HEK293 (cell line): ENCODE data around the gene VEPH1.

Source experiments
- CTCF ChIA-PET: fragments of 350-600 bp; formaldehyde crosslinking; extraction: SDS; loops from one replicate; lab custom pipeline; 2021; ENCODE audit warnings: antibody characterized with exemption; lab: Yijun Ruan, JAX
- POLR2A ChIA-PET: fragments of 300-600 bp; formaldehyde crosslinking; extraction: SDS; loops from one replicate; lab custom pipeline; 2020; ENCODE audit warnings: antibody characterized with exemption, inconsistent platforms; lab: Yijun Ruan, JAX
- H3K27ac ChIP-seq: fragments of 200-500 bp; sonication (Bioruptor generic); 2 replicates; pipeline ENCODE4 v1.5.1; 2014; ENCODE audit warnings: low read depth, low read length, control low read depth, inconsistent platforms; ENCODE audit errors: extremely low read depth
- H3K36me3 ChIP-seq, 2 experiments: fragments of 200-500 bp in 1 of 2; sonication (Bioruptor generic) in 1 of 2; 1 replicate in 1 of 2; 2 replicates in 1 of 2; pipeline ENCODE4 v1.5.1; 2014 to 2017; ENCODE audit warnings: inconsistent platforms in 2 of 2, low read length in 2 of 2; ENCODE audit not compliant: control insufficient read depth in 2 of 2, insufficient read depth in 1 of 2
- H3K4me1 ChIP-seq: fragments of 200-500 bp; sonication (Bioruptor generic); 2 replicates; pipeline ENCODE4 v1.5.1; 2014; ENCODE audit warnings: mild to moderate bottlenecking, low read length, inconsistent platforms; ENCODE audit not compliant: control insufficient read depth, insufficient read depth
- H3K4me3 ChIP-seq: 2 replicates; pipeline ENCODE4 v1.5.1; 2011; ENCODE audit warnings: low read depth, mild to moderate bottlenecking, control low read depth, low read length, moderate library complexity
- H3K9me3 ChIP-seq: fragments of 200-500 bp; sonication (Bioruptor generic); 2 replicates; pipeline ENCODE4 v1.5.1; 2014; ENCODE audit warnings: low read depth, low read length, inconsistent platforms; ENCODE audit not compliant: control insufficient read depth, insufficient read depth
- GLIS2 ChIP-seq: fragments of 450-650 bp; formaldehyde crosslinking; IDR thresholded peaks from 2 replicates; pipeline ENCODE4 v1.5.1; 2016; ENCODE audit warnings: missing biosample characterization, missing genetic modification characterization
- HOXC10 ChIP-seq: sonication (generic); formaldehyde crosslinking; IDR thresholded peaks from 2 replicates; pipeline ENCODE4 v1.8.1; 2023; ENCODE audit warnings: mild to moderate bottlenecking, missing genetic modification reagents
- KLF17 ChIP-seq: fragments of 450-650 bp; formaldehyde crosslinking; IDR thresholded peaks from 2 replicates; pipeline ENCODE4 v1.5.1; 2016; ENCODE audit warnings: missing biosample characterization, missing genetic modification characterization
- KLF7 ChIP-seq: fragments of 450-650 bp; formaldehyde crosslinking; IDR thresholded peaks from 2 replicates; pipeline ENCODE4 v1.5.1; 2016; ENCODE audit warnings: missing biosample characterization, missing genetic modification characterization, borderline replicate concordance
- MZF1 ChIP-seq: fragments of 450-650 bp; formaldehyde crosslinking; IDR thresholded peaks from 2 replicates; pipeline ENCODE4 v1.5.1; 2017; ENCODE audit warnings: missing biosample characterization, missing genetic modification characterization, borderline replicate concordance
- PRDM1 ChIP-seq: fragments of 450-650 bp; formaldehyde crosslinking; IDR thresholded peaks from 2 replicates; pipeline ENCODE4; 2016; ENCODE audit warnings: missing biosample characterization, missing genetic modification characterization
- TCF7L2 ChIP-seq: IDR thresholded peaks from 2 replicates; pipeline ENCODE4 v1.6.1; 2011; ENCODE audit warnings: low read depth, mild to moderate bottlenecking, inconsistent platforms, low read length, moderate library complexity, borderline replicate concordance
- ZBTB1 ChIP-seq: fragments of 450-650 bp; formaldehyde crosslinking; IDR thresholded peaks from 2 replicates; pipeline ENCODE4 v1.5.1; 2016; ENCODE audit warnings: missing biosample characterization, missing genetic modification characterization
- ZBTB6 ChIP-seq: fragments of 450-650 bp; formaldehyde crosslinking; IDR thresholded peaks from 2 replicates; pipeline ENCODE4 v1.5.1; 2017; ENCODE audit warnings: missing biosample characterization, missing genetic modification characterization
- ZBTB7A ChIP-seq: fragments of 450-650 bp; formaldehyde crosslinking; IDR thresholded peaks from 2 replicates; pipeline ENCODE4 v1.5.1; 2016; ENCODE audit warnings: low read depth, missing biosample characterization, missing genetic modification characterization
- ZIC2 ChIP-seq: fragments of 450-650 bp; formaldehyde crosslinking; IDR thresholded peaks from 2 replicates; pipeline ENCODE4 v1.5.1; 2016; ENCODE audit warnings: missing biosample characterization, missing genetic modification characterization
- ZNF112 ChIP-seq: fragments of 450-650 bp; formaldehyde crosslinking; IDR thresholded peaks from 2 replicates; pipeline ENCODE4 v1.5.0; 2017; ENCODE audit warnings: missing biosample characterization, missing genetic modification characterization
- ZNF114 ChIP-seq: fragments of 450-650 bp; formaldehyde crosslinking; IDR thresholded peaks from 2 replicates; pipeline ENCODE4 v1.5.0; 2017; ENCODE audit warnings: missing biosample characterization, missing genetic modification characterization
- ZNF169 ChIP-seq: fragments of 450-650 bp; formaldehyde crosslinking; IDR thresholded peaks from 2 replicates; pipeline ENCODE4 v1.5.1; 2016; ENCODE audit warnings: missing biosample characterization, missing genetic modification characterization
- ZNF184 ChIP-seq: fragments of 450-650 bp; IDR thresholded peaks from 2 replicates; pipeline ENCODE4 v1.5.1; 2018; ENCODE audit warnings: missing biosample characterization, mild to moderate bottlenecking, missing genetic modification characterization
- ZNF214 ChIP-seq: fragments of 450-650 bp; formaldehyde crosslinking; IDR thresholded peaks from 2 replicates; pipeline ENCODE4 v1.5.1; 2017; ENCODE audit warnings: missing biosample characterization, mild to moderate bottlenecking, missing genetic modification characterization, borderline replicate concordance
- ZNF24 ChIP-seq: fragments of 450-650 bp; formaldehyde crosslinking; IDR thresholded peaks from 2 replicates; pipeline ENCODE4 v1.5.1; 2016; ENCODE audit warnings: missing biosample characterization, missing genetic modification characterization
- ZNF248 ChIP-seq: fragments of 450-650 bp; formaldehyde crosslinking; IDR thresholded peaks from 2 replicates; pipeline ENCODE4 v1.5.1; 2017; ENCODE audit warnings: missing biosample characterization, missing genetic modification characterization
- ZNF274 ChIP-seq, 2 experiments: fragments of 200-500 bp in 1 of 2; fragments of 450-650 bp in 1 of 2; sonication (Bioruptor generic) in 1 of 2; formaldehyde crosslinking in 1 of 2; IDR thresholded peaks; 2 replicates each; pipeline versions ENCODE4 v1.5.1 to v1.6.1; 2014 to 2016; ENCODE audit warnings: borderline replicate concordance in 1 of 2, inconsistent platforms in 1 of 2, low read length in 1 of 2, missing biosample characterization in 1 of 2, missing genetic modification characterization in 1 of 2
- ZNF398 ChIP-seq: fragments of 450-650 bp; formaldehyde crosslinking; IDR thresholded peaks from 2 replicates; pipeline ENCODE4 v1.5.1; 2017; ENCODE audit warnings: missing biosample characterization, missing genetic modification characterization
- ZNF433 ChIP-seq: fragments of 450-650 bp; formaldehyde crosslinking; IDR thresholded peaks from 2 replicates; pipeline ENCODE4 v1.5.1; 2016; ENCODE audit warnings: missing biosample characterization, missing genetic modification characterization, low read depth
- ZNF514 ChIP-seq: fragments of 450-650 bp; formaldehyde crosslinking; IDR thresholded peaks from 2 replicates; pipeline ENCODE4 v1.5.1; 2016; ENCODE audit warnings: missing biosample characterization, missing genetic modification characterization
- ZNF530 ChIP-seq: fragments of 450-650 bp; formaldehyde crosslinking; IDR thresholded peaks from 2 replicates; pipeline ENCODE4 v1.5.1; 2016; ENCODE audit warnings: low read depth, missing biosample characterization, missing genetic modification characterization
- ZNF692 ChIP-seq: fragments of 450-650 bp; formaldehyde crosslinking; IDR thresholded peaks from 2 replicates; pipeline ENCODE4 v1.5.1; 2016; ENCODE audit warnings: missing biosample characterization, missing genetic modification characterization
- ZNF785 ChIP-seq: fragments of 450-650 bp; formaldehyde crosslinking; IDR thresholded peaks from 2 replicates; pipeline ENCODE4 v1.5.1; 2016; ENCODE audit warnings: missing biosample characterization, missing genetic modification characterization
- ZSCAN5A ChIP-seq: fragments of 450-650 bp; formaldehyde crosslinking; IDR thresholded peaks from 2 replicates; pipeline ENCODE4 v1.5.1; 2016; ENCODE audit warnings: missing biosample characterization, missing genetic modification characterization

VEPH1 gene

GRCh38 chr3:157417247-157417646 is 86.0 kb downstream of the VEPH1 start (continued):
- TF ChIP-seq ZNF398 (tag by site-specific recombination) (no peak), ZNF214 (tag by site-specific recombination) (no peak), ZNF274 (IDR thresholded peaks at IDR 0.05; ENCODE audit: low read length) (no peak), ZNF274 (tag by site-specific recombination; IDR thresholded peaks at IDR 0.05; ENCODE audit: borderline replicate concordance) (no peak), ZBTB7A (tag by site-specific recombination) (no peak), GLIS2 (no peak)

GRCh38 chr3:157416347-157417087 is 86.7 kb downstream of the VEPH1 start:
- H3K27ac ChIP-seq: no peak overlapping the region
- no peaks in the 10 kb centered on the region for H3K9me3 ChIP-seq
- POLR2A ChIA-PET: no interaction called here
- TF ChIP-seq ZNF785 (tag by site-specific recombination): no peak
- TF ChIP-seq ZNF112 (tag by site-specific recombination): no peak
- no peak for TF ChIP-seq ZBTB7A (tag by site-specific recombination)
- TF ChIP-seq PRDM1 (tag by site-specific recombination): peak; percentile 51; the same call in 1 of the 2 replicates
- no peak for TF ChIP-seq ZNF214 (tag by site-specific recombination)
- TF ChIP-seq ZNF433 (tag by site-specific recombination): no peak
- no peak for TF ChIP-seq ZNF114 (tag by site-specific recombination)
- no peak for TF ChIP-seq ZNF24 (tag by site-specific recombination)
- TF ChIP-seq HOXC10: no peak
- TF ChIP-seq, all 188 proteins: peak for 1
- Histone ChIP-seq H3K4me1 (no peaks in the 10 kb centered on the region), H3K4me3 (no peak overlapping the region), H3K36me3 (no peaks in the 10 kb centered on the region)
- CTCF ChIA-PET: interaction anchor here (0.7 to 1.0 kb wide), 3 partner anchors 15 to 88 kb away, joined by 3 to 4 read pairs (median 3); no protein-coding TSS in a partner anchor

GRCh38 chr3:157414861-157415260 is 88.4 kb downstream of the VEPH1 start:
- ChIA-PET CTCF (no interaction called here), POLR2A (no interaction called here)
- Histone ChIP-seq H3K36me3 (no peaks in the 10 kb centered on the region), H3K4me3 (no peak overlapping the region), H3K27ac (no peak overlapping the region), H3K9me3 (no peaks in the 10 kb centered on the region), H3K4me1 (no peaks in the 10 kb centered on the region)
- TF ChIP-seq ZNF248 (tag by site-specific recombination): no peak
- TF ChIP-seq KLF7 (tag by site-specific recombination): no peak
- TF ChIP-seq KLF17 (tag by site-specific recombination): no peak
- no peak for TF ChIP-seq ZNF692 (tag by site-specific recombination)
- no peak for TF ChIP-seq ZNF530 (tag by site-specific recombination)
- TF ChIP-seq ZNF169: no peak
- no peak for TF ChIP-seq ZBTB6 (tag by site-specific recombination)
- no peak for TF ChIP-seq ZBTB1 (tag by site-specific recombination)
- no peak for TF ChIP-seq ZBTB7A (tag by site-specific recombination)
- no peak for TF ChIP-seq ZNF514 (tag by site-specific recombination)
- TF ChIP-seq ZNF184: no peak
- TF ChIP-seq MZF1 (tag by site-specific recombination): no peak
- TF ChIP-seq ZSCAN5A: no peak
- no peak for TF ChIP-seq ZIC2 (tag by site-specific recombination)
- TF ChIP-seq TCF7L2: no peak
